Activated naive CD4-positive, alpha-beta T cell treated with anti-CD3 and anti-CD28 coated beads for 36 hours (primary cell): ENCODE data around the gene CCR2. TPM values are rescaled to one million over a fixed set of nuclear protein-coding genes. Genes with fewer than 3 reads are reported as not detected.

Experiments used
- CTCF ChIA-PET: fragments of 350-600 bp; sonication (Branson Sonifier 250); formaldehyde crosslinking; loops from one replicate; lab custom pipeline; 2021; ENCODE audit warnings: antibody characterized with exemption; lab: Charles Lee
- DNase-seq: peaks from one replicate; pipeline ENCODE4 v3.0.0-alpha.2; 2020
- H3K27ac Mint-ChIP-seq: one replicate; pipeline ENCODE4 v1.8.0; 2021; ENCODE audit warnings: mild to moderate bottlenecking, mixed read lengths
- H3K27me3 Mint-ChIP-seq: one replicate; pipeline ENCODE4 v1.8.0; 2021; ENCODE audit warnings: low read depth, mixed read lengths
- H3K36me3 Mint-ChIP-seq: one replicate; pipeline ENCODE4 v1.8.0; 2021; ENCODE audit warnings: low read depth, mixed read lengths
- H3K4me1 Mint-ChIP-seq: one replicate; pipeline ENCODE4 v1.8.0; 2021; ENCODE audit warnings: low read depth, mixed read lengths
- H3K4me3 Mint-ChIP-seq: one replicate; pipeline ENCODE4 v1.8.0; 2021; ENCODE audit warnings: mild to moderate bottlenecking, moderate library complexity, mixed read lengths
- H3K9me3 Mint-ChIP-seq: one replicate; pipeline ENCODE4 v1.8.0; 2021; ENCODE audit warnings: mixed read lengths
- intact Hi-C: fragments of 100-400 bp; cut with micrococcal nuclease; formaldehyde crosslinking; loops from one replicate; pipeline ENCODE4 v1.15.1; 2023
- total RNA-seq, 2 experiments: library from RNA; stranded (reverse); gene quantifications; one replicate each; pipeline ENCODE4 v1.2.3, GENCODE V29; 2021

Gene CCR2
- total RNA-seq, 2 experiments from 2014 or later = not detected

GRCh38 chr3:46356909-46357308, 3.0 kb downstream of the CCR2 start:
- peaks cover 51% of the 10 kb centered on the region for H3K4me1 Mint-ChIP-seq
- CTCF ChIA-PET = no interaction called here
- DNase-seq = no peak
- H3K36me3 Mint-ChIP-seq = no peaks in the 10 kb centered on the region
- no peaks in the 10 kb centered on the region for H3K9me3 Mint-ChIP-seq
- H3K27me3 Mint-ChIP-seq = peaks cover 28% of the 10 kb centered on the region
- no peak overlapping the region for H3K4me3 Mint-ChIP-seq
- no peak overlapping the region for H3K27ac Mint-ChIP-seq
- intact Hi-C loops = no loop called here

- Mint-ChIP-seq H3K27me3 (peaks cover 23% of the 10 kb centered on the region), H3K4me1 (peaks cover 38% of the 10 kb centered on the region), H3K36me3 (no peaks in the 10 kb centered on the region), H3K4me3 (no peak overlapping the region), H3K9me3 (no peaks in the 10 kb centered on the region), H3K27ac (no peak overlapping the region)
- intact Hi-C loops = no loop called here
- DNase-seq = no peak
- CTCF ChIA-PET = interaction anchor here (2.3 kb wide), 1 partner anchor 11 kb away, joined by 16 read pairs; no protein-coding TSS in a partner anchor
These were observed 4.6 kb downstream of the CCR2 start for GRCh38 chr3:46358466-46358865.

- no peaks in the 10 kb centered on the region for H3K36me3 Mint-ChIP-seq
- H3K4me1 Mint-ChIP-seq = peaks cover 25% of the 10 kb centered on the region
- H3K27me3 Mint-ChIP-seq = peaks cover 22% of the 10 kb centered on the region
- H3K9me3 Mint-ChIP-seq = no peaks in the 10 kb centered on the region
- intact Hi-C loops = loop anchor here (1.0 to 10.0 kb wide), 3 partner anchors 8 to 695 kb away; no protein-coding TSS in a partner anchor
- no peak overlapping the region for H3K27ac Mint-ChIP-seq
- H3K4me3 Mint-ChIP-seq = no peak overlapping the region
- CTCF ChIA-PET = interaction anchor here (0.6 to 2.3 kb wide), 5 partner anchors 9 to 669 kb away, joined by 3 to 16 read pairs (median 3); no protein-coding TSS in a partner anchor
- peak; percentile 54 for DNase-seq
These were observed 6.0 kb downstream of the CCR2 start for GRCh38 chr3:46359733-46360493.

GRCh38 chr3:46360907-46361306, 7.0 kb downstream of the CCR2 start:
- Mint-ChIP-seq H3K36me3 (no peaks in the 10 kb centered on the region), H3K27ac (no peak overlapping the region), H3K9me3 (no peaks in the 10 kb centered on the region), H3K4me3 (no peak overlapping the region), H3K4me1 (peaks cover 21% of the 10 kb centered on the region), H3K27me3 (peaks cover 20% of the 10 kb centered on the region)
- intact Hi-C loops = loop anchor here (1.0 to 10.0 kb wide), 3 partner anchors 7 to 696 kb away; no protein-coding TSS in a partner anchor
- CTCF ChIA-PET = interaction anchor here (1.4 to 2.3 kb wide), 2 partner anchors 8 to 12 kb away, joined by 4 to 16 read pairs; no protein-coding TSS in a partner anchor
- no peak for DNase-seq

GRCh38 chr3:46361408-46362283, 7.7 kb downstream of the CCR2 start:
- CTCF ChIA-PET = no interaction called here
- intact Hi-C loops = loop anchor here (10.0 kb wide), 1 partner anchor 697 kb away; no protein-coding TSS in a partner anchor

GRCh38 chr3:46365041-46365440, 11.1 kb downstream of the CCR2 start:
- Mint-ChIP-seq H3K9me3 (no peaks in the 10 kb centered on the region), H3K4me1 (peaks cover 25% of the 10 kb centered on the region), H3K27me3 (peaks cover 12% of the 10 kb centered on the region), H3K4me3 (no peak overlapping the region), H3K36me3 (no peaks in the 10 kb centered on the region), H3K27ac (no peak overlapping the region)
- CTCF ChIA-PET = interaction anchor here (1.5 to 1.6 kb wide), 3 partner anchors 8 to 89 kb away, joined by 3 to 6 read pairs (median 4); no protein-coding TSS in a partner anchor
- intact Hi-C loops = loop anchor here (5.0 to 10.0 kb wide), 2 partner anchors 503 to 700 kb away; no protein-coding TSS in a partner anchor
- no peak for DNase-seq

More at GRCh38 chr3:46361408-46362283, 7.7 kb downstream of the CCR2 start:
- no peaks in the 10 kb centered on the region for H3K9me3 Mint-ChIP-seq
- H3K27me3 Mint-ChIP-seq = peaks cover 18% of the 10 kb centered on the region
- H3K4me3 Mint-ChIP-seq = no peak overlapping the region
- H3K4me1 Mint-ChIP-seq = peaks cover 21% of the 10 kb centered on the region
- H3K27ac Mint-ChIP-seq = no peak overlapping the region
- DNase-seq = no peak
- H3K36me3 Mint-ChIP-seq = no peaks in the 10 kb centered on the region

- DNase-seq = no peak
- no peak overlapping the region for H3K4me3 Mint-ChIP-seq
- CTCF ChIA-PET = interaction anchor here (0.5 to 6.7 kb wide), 5 partner anchors 9 to 287 kb away, joined by 3 to 58 read pairs (median 4); no protein-coding TSS in a partner anchor
- no peak overlapping the region for H3K27ac Mint-ChIP-seq
- no peaks in the 10 kb centered on the region for H3K36me3 Mint-ChIP-seq
- H3K9me3 Mint-ChIP-seq = no peaks in the 10 kb centered on the region
- peaks cover 25% of the 10 kb centered on the region for H3K4me1 Mint-ChIP-seq
- peaks cover 12% of the 10 kb centered on the region for H3K27me3 Mint-ChIP-seq
- intact Hi-C loops = loop anchor here (5.0 to 10.0 kb wide), 2 partner anchors 504 to 701 kb away; no protein-coding TSS in a partner anchor
These were observed 12.0 kb downstream of the CCR2 start for GRCh38 chr3:46365737-46366524.

GRCh38 chr3:46367811-46368210, 13.9 kb downstream of the CCR2 start:
- intact Hi-C loops = loop anchor here (1.0 to 10.0 kb wide), 6 partner anchors 8 to 703 kb away; no protein-coding TSS in a partner anchor
- Mint-ChIP-seq H3K27me3 (peaks cover 12% of the 10 kb centered on the region), H3K9me3 (no peaks in the 10 kb centered on the region), H3K4me1 (peaks cover 21% of the 10 kb centered on the region), H3K4me3 (no peak overlapping the region), H3K27ac (no peak overlapping the region), H3K36me3 (no peaks in the 10 kb centered on the region)
- DNase-seq = no peak
- CTCF ChIA-PET = interaction anchor here (0.6 to 6.7 kb wide), 17 partner anchors 8 to 427 kb away, joined by 3 to 63 read pairs (median 4); partner anchors contain the start of gene CCR1

- Mint-ChIP-seq H3K4me3 (no peak overlapping the region), H3K36me3 (no peaks in the 10 kb centered on the region), H3K27me3 (peaks cover 16% of the 10 kb centered on the region), H3K4me1 (peaks cover 21% of the 10 kb centered on the region), H3K27ac (no peak overlapping the region), H3K9me3 (no peaks in the 10 kb centered on the region)
- intact Hi-C loops = loop anchor here (1.0 to 10.0 kb wide), 6 partner anchors 8 to 704 kb away; no protein-coding TSS in a partner anchor
- DNase-seq = peak; percentile 75
- CTCF ChIA-PET = interaction anchor here (0.6 to 6.7 kb wide), 23 partner anchors 9 to 430 kb away, joined by 3 to 63 read pairs (median 4); partner anchors contain the start of genes CCR1 and CXCR6
These were observed 14.7 kb downstream of the CCR2 start for GRCh38 chr3:46368569-46368968.

- Mint-ChIP-seq H3K4me1 (peaks cover 21% of the 10 kb centered on the region), H3K36me3 (no peaks in the 10 kb centered on the region), H3K27me3 (peaks cover 19% of the 10 kb centered on the region), H3K9me3 (no peaks in the 10 kb centered on the region), H3K27ac (no peak overlapping the region), H3K4me3 (no peak overlapping the region)
- CTCF ChIA-PET = interaction anchor here (0.6 to 6.7 kb wide), 24 partner anchors 9 to 431 kb away, joined by 3 to 63 read pairs (median 8); partner anchors contain the start of genes CCR1, CCR2 and CXCR6
- DNase-seq = no peak
- intact Hi-C loops = loop anchor here (2.0 to 10.0 kb wide), 3 partner anchors 278 to 704 kb away; no protein-coding TSS in a partner anchor
These were observed 15.2 kb downstream of the CCR2 start for GRCh38 chr3:46369151-46369550.

- H3K9me3 Mint-ChIP-seq = no peaks in the 10 kb centered on the region
- H3K36me3 Mint-ChIP-seq = no peaks in the 10 kb centered on the region
- H3K4me3 Mint-ChIP-seq = no peak overlapping the region
- H3K27me3 Mint-ChIP-seq = peaks cover 21% of the 10 kb centered on the region
- H3K4me1 Mint-ChIP-seq = peaks cover 22% of the 10 kb centered on the region
- CTCF ChIA-PET = interaction anchor here (0.5 to 6.7 kb wide), 20 partner anchors 8 to 291 kb away, joined by 3 to 63 read pairs (median 10); partner anchors contain the start of genes CCR1 and CCR2
- intact Hi-C loops = loop anchor here (1.0 to 10.0 kb wide), 9 partner anchors 69 to 705 kb away; no protein-coding TSS in a partner anchor
- H3K27ac Mint-ChIP-seq = no peak overlapping the region
- peak; percentile 30 for DNase-seq
These were observed 15.8 kb downstream of the CCR2 start for GRCh38 chr3:46369675-46370132.
